NCI-H524 (cell line): Measurements from ENCODE around the gene FAM181B.

Experiments
- DNase-seq, 2 experiments: peaks; one replicate each; lab custom pipeline; 2025; lab: John Stamatoyannopoulos, UW

FAM181B gene

DNA sequence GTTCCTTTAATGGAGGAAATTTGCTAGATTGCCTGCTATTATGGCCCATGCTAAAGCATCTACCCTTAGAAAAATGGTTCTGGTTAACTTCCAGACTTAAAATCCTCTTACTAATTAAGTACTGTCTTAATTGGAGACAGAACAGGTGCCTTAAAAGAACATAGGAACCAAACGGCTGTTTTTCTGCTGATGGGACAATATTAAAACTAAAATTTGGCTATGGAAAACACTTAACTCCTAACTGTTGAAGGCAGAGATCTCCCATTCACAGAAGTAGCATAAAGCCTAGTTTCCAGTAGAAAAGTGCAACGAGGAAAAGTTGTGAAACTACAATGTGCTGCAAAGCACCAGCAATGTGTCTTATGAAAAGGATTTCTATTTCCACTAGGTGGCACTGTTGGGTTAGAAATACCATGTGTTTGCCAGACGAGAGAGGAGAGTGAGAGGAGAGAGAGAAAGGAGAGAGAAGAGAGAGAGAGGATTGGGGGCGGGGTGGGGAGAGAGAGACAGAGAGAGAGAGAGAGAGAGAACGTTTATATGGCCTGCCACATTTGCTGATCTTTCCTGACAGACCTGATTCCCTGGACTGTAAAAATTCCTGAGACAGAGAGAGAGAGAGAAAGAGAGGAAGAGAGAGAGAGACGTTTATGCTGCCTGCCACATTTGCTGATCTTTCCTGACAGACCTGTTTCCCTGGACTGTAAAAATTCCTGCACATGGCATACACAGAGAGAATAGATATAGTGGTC is 51.5 kb downstream of the FAM181B start:
- peak; percentile 10 to 48 for DNase-seq

GRCh38 chr11:82680252-82680651 is 53.4 kb downstream of the FAM181B start:
- DNase-seq, result no peak
